Prostate gland (tissue), 2 donors: ENCODE results near the gene ICAM3. TPM values are rescaled to one million over a fixed set of nuclear protein-coding genes. Genes with fewer than 3 reads are reported as not detected.
A peak's percentile ranks its signal among the peaks of the same experiment; 100 is the strongest.

Experiments
- DNase-seq: peaks from one replicate; pipeline ENCODE4 v3.0.0-alpha.2; 2019; ENCODE audit warnings: low spot score
- H3K27ac ChIP-seq, 2 donors: fragments of 200-600 bp; sonication (generic); 2 replicates each; pipeline ENCODE4 v1.5.1; 2017 to 2019
- H3K27me3 ChIP-seq: fragments of 200-600 bp; sonication (generic); replicated peaks from 2 replicates; pipeline ENCODE4 v1.5.1; 2019; ENCODE audit not compliant: insufficient read depth
- H3K36me3 ChIP-seq, 2 donors: fragments of 200-600 bp; sonication (generic); 1 replicate in 1 of 2; 2 replicates in 1 of 2; pipeline versions ENCODE4 v1.5.1 to v1.8.1; 2017 to 2019
- H3K4me1 ChIP-seq: fragments of 200-600 bp; sonication (generic); replicated peaks from 2 replicates; pipeline ENCODE4 v1.5.1; 2019
- H3K4me3 ChIP-seq, 2 donors: fragments of 200-600 bp; sonication (generic); 2 replicates each; pipeline ENCODE4 v1.5.1; 2017 to 2019
- H3K9me3 ChIP-seq: fragments of 200-600 bp; sonication (generic); 2 replicates; pipeline ENCODE4 v1.5.1; 2017
- POLR2A ChIP-seq: fragments of 450-650 bp; IDR thresholded peaks from one replicate; pipeline ENCODE4 v1.6.1; 2016; ENCODE audit warnings: antibody characterized with exemption, mild to moderate bottlenecking
- POLR2AphosphoS5 ChIP-seq: sonication (generic); formaldehyde crosslinking; IDR thresholded peaks from one replicate; pipeline ENCODE4 v1.6.1; 2017; ENCODE audit warnings: antibody characterized with exemption
- WGBS: methylation state at CpG from one replicate; pipeline ENCODE4 v1.1.5; 2018; 5-methylcytosine and 5-hydroxymethylcytosine counted together
- intact Hi-C: fragments of 100-400 bp; cut with DNase I; formaldehyde crosslinking; loops from one replicate; pipeline ENCODE4 v1.14.2; 2022
- total RNA-seq, 2 donors: library from RNA; depleted of rRNA; stranded (reverse); fragments of >200 nt; gene quantifications; one replicate each; pipeline ENCODE4 v1.1.0, GENCODE V29; 2016
- TF ChIP-seq, protein P1 (sequence below), 4 experiments: fragments of 200-600 bp in 2 of 4; fragments of 450-650 bp in 2 of 4; sonication (generic) in 2 of 4; IDR thresholded peaks; 1 replicate in 3 of 4; 2 replicates in 1 of 4; pipeline ENCODE4 v1.5.1; 2016 to 2019; ENCODE audit warnings: antibody characterized with exemption in 4 of 4, mild to moderate bottlenecking in 2 of 4, moderate library complexity in 2 of 4

ICAM3 gene
- total RNA-seq, 2 donors from 2014 or later = 6.4 to 6.5 TPM

DNA sequence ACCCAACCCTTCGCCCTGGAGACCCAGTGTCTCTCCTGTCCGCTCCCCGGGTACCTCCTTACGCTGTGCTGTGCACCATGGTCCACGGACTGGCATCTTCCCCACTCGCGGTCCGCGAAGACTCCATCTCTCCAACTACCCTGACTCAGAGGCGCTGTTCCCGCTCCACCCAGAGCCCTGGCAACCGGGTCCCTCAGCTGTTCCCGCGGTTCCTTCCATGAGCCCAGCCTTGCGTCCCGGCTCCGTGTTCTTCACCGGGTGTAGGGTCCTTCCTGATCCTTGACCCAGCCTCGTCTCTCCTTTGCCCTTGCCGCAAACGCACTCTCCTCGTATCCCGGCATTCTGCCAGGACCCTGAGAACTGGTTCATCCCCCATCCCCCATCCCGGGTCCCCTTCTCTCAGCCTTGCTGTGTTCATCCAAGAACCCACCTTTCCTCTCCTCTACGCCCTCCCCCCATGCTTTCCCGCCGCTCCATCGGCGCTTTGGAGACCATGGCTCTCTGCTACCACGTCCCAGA, 49.0 kb downstream of the ICAM3 start:
- no peak overlapping the region for H3K27ac ChIP-seq
- no peaks in the 10 kb centered on the region for H3K9me3 ChIP-seq
- no peak for DNase-seq
- H3K27me3 ChIP-seq = peaks cover 57% of the 10 kb centered on the region
- no peak for TF ChIP-seq POLR2AphosphoS5
- TF ChIP-seq, protein P1, sequence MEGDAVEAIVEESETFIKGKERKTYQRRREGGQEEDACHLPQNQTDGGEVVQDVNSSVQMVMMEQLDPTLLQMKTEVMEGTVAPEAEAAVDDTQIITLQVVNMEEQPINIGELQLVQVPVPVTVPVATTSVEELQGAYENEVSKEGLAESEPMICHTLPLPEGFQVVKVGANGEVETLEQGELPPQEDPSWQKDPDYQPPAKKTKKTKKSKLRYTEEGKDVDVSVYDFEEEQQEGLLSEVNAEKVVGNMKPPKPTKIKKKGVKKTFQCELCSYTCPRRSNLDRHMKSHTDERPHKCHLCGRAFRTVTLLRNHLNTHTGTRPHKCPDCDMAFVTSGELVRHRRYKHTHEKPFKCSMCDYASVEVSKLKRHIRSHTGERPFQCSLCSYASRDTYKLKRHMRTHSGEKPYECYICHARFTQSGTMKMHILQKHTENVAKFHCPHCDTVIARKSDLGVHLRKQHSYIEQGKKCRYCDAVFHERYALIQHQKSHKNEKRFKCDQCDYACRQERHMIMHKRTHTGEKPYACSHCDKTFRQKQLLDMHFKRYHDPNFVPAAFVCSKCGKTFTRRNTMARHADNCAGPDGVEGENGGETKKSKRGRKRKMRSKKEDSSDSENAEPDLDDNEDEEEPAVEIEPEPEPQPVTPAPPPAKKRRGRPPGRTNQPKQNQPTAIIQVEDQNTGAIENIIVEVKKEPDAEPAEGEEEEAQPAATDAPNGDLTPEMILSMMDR (IDR thresholded peaks at IDR 0.05) = no peak
- WGBS = 2% methylated on average over 30 of the region's 30 CpGs
- intact Hi-C loops = no loop called here
- peaks cover 4% of the 10 kb centered on the region for H3K4me1 ChIP-seq
- no peaks in the 10 kb centered on the region for H3K36me3 ChIP-seq
- no peak overlapping the region for H3K4me3 ChIP-seq

- peaks cover 51% of the 10 kb centered on the region for H3K27me3 ChIP-seq
- 3% methylated on average over 14 of the region's 45 CpGs for WGBS
- H3K4me1 ChIP-seq = peaks cover 2% of the 10 kb centered on the region
Measured at GRCh38 chr19:10289836-10290356, 49.5 kb downstream of the ICAM3 start, which contains the start of gene ICAM5. ICAM5 (plus strand) TSS chr19:10289952; CDS start chr19:10290044, 92 bp downstream.

DNA sequence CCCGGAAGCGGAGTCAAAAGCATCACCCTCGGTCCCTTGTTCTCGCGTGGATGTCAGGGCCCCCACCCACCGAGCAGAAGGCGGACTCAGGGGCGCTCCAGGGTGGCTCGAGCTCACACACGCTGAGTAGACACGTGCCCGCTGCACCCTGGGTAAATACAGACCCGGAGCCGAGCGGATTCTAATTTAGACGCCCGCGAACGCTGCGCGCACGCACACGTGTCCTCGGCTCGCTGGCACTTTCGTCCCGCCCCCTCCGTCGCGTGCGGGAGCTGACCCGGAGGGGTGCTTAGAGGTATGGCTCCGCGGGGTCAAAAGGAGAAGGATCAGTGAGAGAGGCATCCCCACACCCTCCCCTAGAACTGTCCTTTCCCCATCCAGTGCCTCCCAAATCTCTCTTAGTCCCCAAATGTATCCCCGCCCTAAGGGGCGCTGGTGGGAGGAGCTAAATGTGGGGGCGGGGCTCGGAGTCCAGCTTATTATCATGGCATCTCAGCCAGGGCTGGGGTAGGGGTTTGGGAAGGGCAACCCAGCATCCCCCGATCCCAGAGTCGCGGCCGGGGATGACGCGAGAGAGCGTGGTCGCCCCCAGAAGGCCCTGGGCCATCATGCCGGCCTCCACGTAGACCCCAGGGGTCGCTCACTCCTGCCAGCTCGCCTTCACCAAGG, 50.1 kb downstream of the ICAM3 start:
- no peak overlapping the region for H3K27ac ChIP-seq
- peak overlapping the region; percentile 5 to 17 for H3K4me3 ChIP-seq
- H3K9me3 ChIP-seq = no peaks in the 10 kb centered on the region
- intact Hi-C loops = no loop called here
- no peak for DNase-seq
- H3K27me3 ChIP-seq = peaks cover 45% of the 10 kb centered on the region
- no peaks in the 10 kb centered on the region for H3K36me3 ChIP-seq
- H3K4me1 ChIP-seq = peaks cover 2% of the 10 kb centered on the region
- TF ChIP-seq POLR2A (no peak), POLR2AphosphoS5 (no peak)
- TF ChIP-seq, protein P1 (IDR thresholded peaks at IDR 0.05) = no peak
- WGBS = under 1% methylated on average over 50 of the region's 50 CpGs

More at GRCh38 chr19:10289836-10290356, 49.5 kb downstream of the ICAM3 start, which contains the start of gene ICAM5:
- intact Hi-C loops = no loop called here
- DNase-seq = no peak
- Histone ChIP-seq H3K36me3 (no peaks in the 10 kb centered on the region), H3K27ac (no peak within 1 kb of the TSS), H3K4me3 (peak within 1 kb of the TSS; percentile 5 to 17), H3K9me3 (no peaks in the 10 kb centered on the region)
- TF ChIP-seq, protein P1 (IDR thresholded peaks at IDR 0.05) = no peak
- TF ChIP-seq POLR2AphosphoS5 (no peak), POLR2A (no peak)

- H3K27ac ChIP-seq = no peak overlapping the region
- H3K27me3 ChIP-seq = peaks cover 40% of the 10 kb centered on the region
Measured at GRCh38 chr19:10288662-10289166, 50.7 kb downstream of the ICAM3 start.

More at GRCh38 chr19:10288662-10289166, 50.7 kb downstream of the ICAM3 start:
- WGBS = 7% methylated on average over 23 of the region's 23 CpGs
- peaks cover 2% of the 10 kb centered on the region for H3K4me1 ChIP-seq
- peak overlapping the region; percentile 5 to 17 for H3K4me3 ChIP-seq
- no peaks in the 10 kb centered on the region for H3K36me3 ChIP-seq
- no peaks in the 10 kb centered on the region for H3K9me3 ChIP-seq
- no peak for DNase-seq
- TF ChIP-seq, protein P1 (IDR thresholded peaks at IDR 0.05) = no peak
- no peak for TF ChIP-seq POLR2A
- no peak for TF ChIP-seq POLR2AphosphoS5
- intact Hi-C loops = no loop called here
